Suppressor macrophage treated with lipopolysaccharide for 4 hours (primary cell): ENCODE data around the gene CAMTA1.

ENCODE experiments used
- DNase-seq: peaks from one replicate; pipeline ENCODE4 v3.0.0-alpha.2; 2020

The CAMTA1 gene

DNA sequence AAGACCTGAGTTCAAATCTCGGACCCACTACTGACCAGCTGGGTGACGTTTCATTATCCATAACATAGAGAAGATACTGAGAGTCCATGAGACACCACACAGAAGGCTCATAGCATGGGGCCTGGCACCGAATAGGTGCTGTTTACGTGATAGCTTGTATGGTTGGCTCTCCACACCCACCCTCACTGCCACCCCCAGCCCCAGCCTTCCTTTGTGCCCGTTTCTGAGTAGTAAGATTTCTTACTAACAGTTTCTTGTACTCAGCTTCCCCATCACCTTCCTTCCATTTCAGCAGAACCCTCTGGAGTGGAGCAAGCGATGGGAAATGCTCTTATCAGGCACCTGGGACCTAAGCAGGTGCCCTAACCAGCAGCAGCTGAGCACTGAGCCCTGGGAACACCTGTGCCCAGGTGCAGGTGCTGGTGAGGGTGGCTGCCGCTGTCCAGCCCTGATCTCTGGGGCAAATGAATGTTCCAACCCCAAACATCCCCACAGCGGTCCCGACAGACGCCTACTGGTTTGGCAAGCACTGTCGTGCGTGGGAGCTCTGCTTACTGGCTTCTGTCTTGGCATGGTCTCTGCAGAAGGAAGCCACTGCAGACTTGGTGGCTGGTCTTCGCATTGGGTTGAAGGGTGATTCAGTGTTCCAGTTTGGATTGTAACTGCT, 225.4 kb downstream of the CAMTA1 start:
- DNase-seq: no peak

- no peak for DNase-seq
Observed at GRCh38 chr1:7011826-7012225, 226.6 kb downstream of the CAMTA1 start.

DNA sequence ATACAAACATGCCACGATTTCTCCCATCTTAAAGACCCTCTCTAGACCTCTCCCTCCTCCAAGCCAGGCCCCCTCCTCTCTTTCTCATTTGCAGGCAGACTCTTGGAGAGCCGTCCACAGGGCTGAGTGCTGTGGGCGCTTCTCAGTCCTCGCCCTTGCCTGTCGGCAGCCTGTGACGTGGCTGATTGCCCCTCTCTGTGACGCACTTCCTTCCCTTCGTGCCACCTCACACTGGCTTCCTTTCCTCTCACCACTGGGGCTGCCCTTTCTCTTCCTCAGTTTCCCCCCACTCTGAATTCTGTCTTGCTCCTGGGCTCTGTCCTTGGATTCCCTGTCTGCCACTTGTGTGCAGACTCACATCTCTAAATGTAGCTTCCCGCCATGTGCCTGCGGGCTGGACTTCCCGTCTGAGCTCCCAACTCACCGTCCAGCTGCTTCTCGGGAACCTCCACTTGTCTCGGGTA, 227.2 kb downstream of the CAMTA1 start:
- no peak for DNase-seq

GRCh38 chr1:7013833-7014639, 228.8 kb downstream of the CAMTA1 start:
- DNase-seq: no peak

- DNase-seq: no peak
Observed at GRCh38 chr1:7014640-7014930, 229.3 kb downstream of the CAMTA1 start.

- DNase-seq: no peak
Observed at GRCh38 chr1:7015022-7015421, 229.8 kb downstream of the CAMTA1 start.

DNA sequence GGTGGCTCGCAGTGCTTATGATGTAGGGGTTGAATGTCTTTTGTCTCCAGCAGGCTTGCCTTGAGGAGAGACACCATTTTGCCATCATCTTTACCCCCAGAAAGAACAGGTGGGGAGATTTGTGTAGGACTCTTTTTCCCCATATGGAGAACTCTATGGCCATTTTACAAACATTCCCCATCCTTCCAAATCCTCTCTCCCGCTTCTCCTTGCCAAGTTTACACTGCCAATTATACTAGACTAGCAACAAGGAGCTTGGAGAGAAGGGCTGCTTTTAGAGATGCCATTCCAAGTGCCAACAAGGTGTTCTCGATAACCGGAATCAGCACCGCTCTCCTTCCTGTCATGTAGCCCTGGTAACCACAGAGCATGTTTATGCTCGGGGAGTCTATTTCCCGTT, 233.1 kb downstream of the CAMTA1 start:
- no peak for DNase-seq

DNA sequence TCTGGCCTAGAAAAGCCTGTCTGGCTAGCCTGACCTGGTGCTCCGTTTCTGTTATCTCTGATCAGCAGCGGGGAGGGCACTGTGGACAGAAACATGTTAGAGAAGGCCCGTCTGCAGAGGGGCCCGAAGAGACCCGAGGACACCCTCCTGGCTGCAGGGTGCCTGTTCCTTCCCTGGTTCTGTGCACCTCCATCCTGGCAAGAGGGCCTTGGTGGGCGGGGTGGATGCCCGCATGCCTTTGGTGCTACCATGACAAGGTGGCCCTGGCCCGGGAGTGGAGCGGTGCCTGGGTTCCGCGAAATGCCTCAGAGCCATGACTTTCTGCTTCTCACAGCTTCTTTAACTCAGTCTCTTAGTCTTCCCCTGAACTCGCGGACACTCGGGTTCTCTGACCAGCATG, 233.6 kb downstream of the CAMTA1 start:
- no peak for DNase-seq

DNA sequence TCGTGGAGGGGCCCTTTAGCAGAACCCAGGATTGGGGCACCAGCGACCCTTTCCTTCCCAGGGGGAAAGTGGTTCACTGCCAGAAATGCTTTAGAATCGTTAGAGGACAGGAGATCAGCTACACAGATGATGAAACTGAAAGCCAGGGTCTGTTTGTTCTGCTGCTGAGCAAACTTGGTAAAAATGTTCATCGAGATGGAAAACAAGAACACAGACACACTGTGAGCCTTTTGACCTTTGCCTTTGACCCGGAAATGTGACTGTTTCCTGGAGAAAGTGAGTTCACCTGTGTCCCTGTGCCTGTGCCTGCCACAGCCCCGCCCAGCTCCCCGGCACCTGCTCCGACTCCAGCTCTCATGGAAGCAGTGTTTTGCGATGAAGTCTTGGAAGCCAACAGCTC, 234.3 kb downstream of the CAMTA1 start:
- DNase-seq: no peak

DNA sequence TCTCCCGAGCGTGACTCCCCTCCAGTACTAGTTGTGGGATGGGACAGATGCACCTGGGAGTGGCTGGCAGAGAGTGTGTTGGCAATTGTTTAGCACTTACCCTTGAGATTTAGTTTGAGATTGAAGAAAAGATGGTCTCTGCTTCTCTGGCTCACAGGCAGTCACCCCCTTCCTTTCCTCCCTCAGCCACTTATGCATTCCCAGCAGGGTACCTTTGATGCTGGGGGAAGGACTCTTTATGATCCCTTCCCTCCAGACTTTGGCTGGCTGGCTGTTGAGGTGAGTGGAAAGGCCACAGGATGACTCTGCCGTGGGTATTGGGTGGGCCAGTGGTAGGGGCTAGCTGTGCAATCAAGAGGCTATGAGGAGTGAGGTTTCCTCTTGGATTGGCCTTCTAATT, 236.8 kb downstream of the CAMTA1 start:
- no peak for DNase-seq

DNA sequence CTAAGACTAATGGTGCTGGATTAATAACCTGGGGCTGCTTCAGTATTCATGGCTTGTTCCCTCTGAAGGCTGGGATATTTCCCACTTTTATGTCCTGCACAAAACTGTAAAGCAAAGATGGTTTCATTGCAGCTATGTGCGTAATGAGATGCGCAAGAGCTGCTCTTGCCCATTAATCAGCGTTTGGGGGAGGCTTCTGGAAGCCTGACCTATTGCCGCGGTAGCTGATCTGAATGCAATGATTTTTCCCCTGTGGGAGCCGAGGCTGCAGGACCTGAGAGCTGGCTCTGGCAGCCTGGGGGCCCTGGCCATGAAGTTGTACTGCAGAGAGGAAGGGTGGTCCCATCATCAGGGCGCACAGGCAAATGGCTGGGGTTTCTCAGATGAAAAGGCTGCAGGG, 239.8 kb downstream of the CAMTA1 start:
- no peak for DNase-seq

GRCh38 chr1:7026169-7026568, 240.9 kb downstream of the CAMTA1 start:
- no peak for DNase-seq

DNA sequence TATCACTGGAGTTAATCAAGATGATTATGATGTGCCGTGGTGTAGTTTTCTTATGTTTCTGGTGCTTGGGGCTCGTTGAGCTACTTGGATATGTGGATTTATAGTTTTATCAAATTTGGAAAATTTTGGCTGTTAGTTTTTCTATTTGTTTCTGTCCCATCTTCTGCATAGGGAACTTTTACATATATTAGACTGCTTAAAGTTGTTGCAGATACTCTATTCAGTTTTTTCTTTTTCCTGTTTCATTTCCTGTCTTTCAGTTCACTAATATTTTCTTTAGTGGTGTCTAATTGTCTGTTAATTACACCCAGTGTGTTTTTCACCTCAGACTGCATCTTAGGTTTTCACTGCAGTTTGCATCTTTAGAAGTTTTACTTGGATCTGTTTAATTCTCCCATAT, 247.7 kb downstream of the CAMTA1 start:
- DNase-seq: no peak

GRCh38 chr1:7036386-7036785, 251.1 kb downstream of the CAMTA1 start:
- no peak for DNase-seq

DNA sequence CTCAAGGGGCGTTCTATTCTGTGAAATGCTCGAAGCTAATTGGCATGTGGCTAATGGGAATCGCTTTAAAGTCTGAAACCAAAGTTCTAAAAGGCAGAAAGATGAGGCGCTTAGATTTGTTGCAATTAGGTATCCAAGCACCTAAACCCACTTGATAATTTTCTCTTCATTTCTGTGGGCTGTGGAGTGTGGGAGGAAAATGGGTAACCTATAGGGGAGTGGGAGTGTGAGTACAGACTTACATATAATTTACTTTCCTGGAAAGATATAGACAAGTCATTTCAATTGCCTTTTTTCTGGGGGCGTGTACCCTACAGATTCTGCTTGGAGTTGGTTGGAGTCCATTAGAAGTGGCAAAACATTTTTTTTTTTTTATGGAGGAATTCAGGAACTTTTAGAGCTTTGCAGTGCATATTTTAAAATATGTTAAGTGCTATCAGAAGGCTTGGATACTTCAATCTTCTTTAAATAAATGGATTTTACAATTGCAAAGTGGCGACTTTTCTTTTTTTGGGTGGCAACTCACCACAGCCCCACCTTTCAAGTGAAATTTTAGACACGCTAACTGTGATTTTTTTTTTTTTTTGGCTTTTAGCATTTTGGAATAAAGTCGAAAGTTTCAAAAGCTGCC, 254.5 kb downstream of the CAMTA1 start:
- no peak for DNase-seq

DNA sequence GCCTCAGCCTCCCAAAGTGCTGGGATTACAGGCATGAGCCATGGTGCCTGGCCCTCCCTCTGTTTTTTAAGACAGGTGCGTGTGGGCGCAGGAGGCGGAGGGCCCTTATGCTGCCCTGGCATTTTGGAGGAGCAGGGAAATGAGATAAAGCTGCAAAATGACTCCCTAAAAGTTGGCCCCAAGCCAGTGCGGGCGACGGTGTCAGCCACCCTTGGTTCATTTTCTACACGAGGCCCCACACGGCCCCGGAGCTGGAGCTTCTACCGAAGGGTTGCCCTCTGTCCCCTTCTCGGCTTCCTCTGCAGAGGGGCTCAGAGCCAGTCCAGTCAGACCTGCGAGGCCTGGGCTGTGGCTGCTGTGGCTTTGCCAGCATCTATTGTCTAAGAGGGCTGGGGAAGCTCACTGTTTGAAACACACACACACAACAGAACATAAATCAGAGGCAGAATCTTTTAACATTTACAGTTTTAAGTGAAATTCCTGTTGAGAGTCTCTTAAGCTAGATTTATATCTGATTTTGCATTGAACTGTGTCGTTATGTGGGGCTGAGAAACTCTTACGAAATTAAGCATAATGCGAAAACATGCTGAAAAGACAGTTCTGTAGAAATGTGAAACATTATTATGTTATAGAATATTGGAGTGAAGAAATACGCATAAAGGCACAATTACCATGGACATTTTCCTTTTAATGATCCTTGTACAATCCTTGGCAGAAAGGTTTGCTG, 255.9 kb downstream of the CAMTA1 start:
- DNase-seq: no peak

DNA sequence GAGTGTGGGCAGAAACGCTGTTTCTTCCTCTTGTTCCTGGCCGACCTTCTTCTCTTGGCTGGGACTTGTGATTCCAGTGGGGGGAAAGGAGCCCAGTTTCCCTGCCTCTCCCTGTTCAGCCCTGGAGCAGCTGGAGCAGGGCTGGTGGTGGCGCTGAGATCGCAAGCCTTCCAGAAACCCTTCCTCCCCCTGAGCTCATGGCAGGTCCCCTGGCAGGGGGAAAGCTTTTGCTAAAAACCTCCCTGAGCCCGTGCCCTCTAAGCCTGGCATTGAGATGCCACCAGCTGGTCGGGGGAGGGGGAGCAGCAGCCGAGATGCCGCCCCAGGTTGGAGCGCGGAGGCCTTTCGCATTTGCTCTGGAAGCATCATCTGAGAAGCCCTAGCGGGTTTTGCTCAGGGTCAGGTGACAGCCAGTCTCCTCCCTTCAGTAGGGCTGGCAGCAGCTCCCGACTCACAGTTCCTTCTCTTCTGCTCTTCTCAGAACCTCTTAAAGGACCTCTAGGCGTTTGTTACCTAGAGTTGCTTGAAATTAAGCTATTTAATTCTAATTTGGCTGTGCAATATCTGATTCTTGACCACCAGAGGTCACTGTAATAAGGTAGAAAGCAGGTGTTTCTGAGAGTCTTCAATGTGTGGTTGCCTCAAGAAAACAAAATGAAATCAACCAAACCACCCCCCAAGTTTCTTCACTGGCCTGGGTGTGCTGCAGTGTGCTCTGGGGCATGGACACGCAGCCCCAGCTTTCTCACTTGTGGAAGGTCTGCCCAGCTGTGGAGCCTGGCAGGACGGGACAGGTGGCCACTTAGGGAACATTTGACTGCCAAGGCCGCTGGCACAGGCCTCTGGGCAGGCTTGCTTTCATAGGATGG, 257.3 kb downstream of the CAMTA1 start:
- peak; percentile 17 for DNase-seq

GRCh38 chr1:7043191-7043549, 257.9 kb downstream of the CAMTA1 start:
- no peak for DNase-seq

GRCh38 chr1:7043719-7044535, 258.7 kb downstream of the CAMTA1 start:
- no peak for DNase-seq

DNA sequence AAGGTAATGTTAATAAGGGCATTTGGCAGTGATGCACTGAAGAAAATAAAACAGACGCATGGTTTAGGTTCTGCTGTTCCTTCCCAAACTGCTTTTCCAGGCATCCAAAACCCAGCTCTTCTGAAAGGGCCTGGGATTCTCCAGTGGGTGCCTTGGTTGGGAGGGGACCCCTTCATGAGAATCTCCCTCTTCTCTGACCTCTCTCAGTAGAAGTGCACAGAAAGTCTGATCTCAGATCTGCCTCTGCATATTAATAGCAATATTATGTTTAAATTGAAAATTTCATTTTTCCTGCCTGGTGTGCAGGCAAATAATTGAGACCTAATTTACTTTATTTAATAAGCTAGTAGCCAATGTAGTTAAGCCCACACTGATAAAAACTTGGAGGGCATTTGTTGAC, 260.6 kb downstream of the CAMTA1 start:
- DNase-seq: no peak

GRCh38 chr1:7046314-7046713, 261.1 kb downstream of the CAMTA1 start:
- DNase-seq: no peak

GRCh38 chr1:7046891-7047290, 261.6 kb downstream of the CAMTA1 start:
- DNase-seq: no peak
